HepG2 (cell line): Measurements from ENCODE around the gene LINGO1. TPM values are rescaled to one million over a fixed set of nuclear protein-coding genes. Genes with fewer than 3 reads are reported as not detected.

Experiments used
- ATAC-seq: fragments of 200-7000 bp; cut with Tn5 transposase; 3 replicates; pipeline ENCODE4 v1.9.1; 2020; ENCODE audit warnings: mild to moderate bottlenecking, moderate library complexity
- BruUV-seq: library from RNA; stranded (reverse); fragments of 400-500 nt; replicated peaks from 2 replicates; lab custom pipeline; 2021; lab: Mats Ljungman, UMichigan
- CTCF ChIA-PET: fragments of 300-600 bp; formaldehyde crosslinking; extraction: SDS; loops from one replicate; lab custom pipeline; 2021; ENCODE audit warnings: low total read pairs, inconsistent platforms, low intra/inter-chr PET ratio; lab: Yijun Ruan, JAX
- POLR2A ChIA-PET: fragments of 350-600 bp; sonication (Branson Sonifier 250); formaldehyde crosslinking; loops from one replicate; lab custom pipeline; 2020; ENCODE audit warnings: antibody characterized with exemption, inconsistent platforms; lab: Yijun Ruan, JAX
- DNase-seq: peaks from one replicate; pipeline ENCODE4 v3.0.0-alpha.2; 2015; ENCODE audit warnings: low spot score
- FAIRE-seq: peaks from 3 replicates; lab custom pipeline; 2011; peaks lifted over from hg19 to GRCh38; lab: Jason Lieb, UNC
- H2AFZ ChIP-seq: one replicate; pipeline ENCODE4 v1.6.1; 2011; ENCODE audit warnings: low read length, inconsistent platforms
- H3K27ac ChIP-seq: fragments of 300-600 bp; 3 replicates; pipeline ENCODE4 v1.8.0; 2011; ENCODE audit warnings: mixed run types, mild to moderate bottlenecking, mixed read lengths, low read length, inconsistent platforms; ENCODE audit not compliant: insufficient read depth; ENCODE audit errors: extremely low read length
- H3K27me3 ChIP-seq, 2 experiments: fragments of 200-600 bp in 1 of 2; 2 replicates in 1 of 2; 3 replicates in 1 of 2; pipeline versions ENCODE4 v1.6.0 to v1.8.0; 2011; ENCODE audit warnings: low read length in 2 of 2, mild to moderate bottlenecking in 2 of 2, moderate library complexity in 2 of 2, inconsistent platforms in 1 of 2; ENCODE audit not compliant: insufficient read depth in 2 of 2, control insufficient read depth in 1 of 2
- H3K36me3 ChIP-seq, 2 experiments: fragments of 200-600 bp in 1 of 2; replicated peaks in 1 of 2; 2 replicates in 1 of 2; 3 replicates in 1 of 2; pipeline versions ENCODE4 v1.5.1 to v1.8.0; 2011; ENCODE audit warnings: low read length in 2 of 2, inconsistent platforms in 1 of 2; ENCODE audit not compliant: insufficient read depth in 2 of 2, control insufficient read depth in 1 of 2
- H3K4me1 ChIP-seq: 2 replicates; pipeline ENCODE4 v1.5.1; 2012; ENCODE audit warnings: low read length, inconsistent platforms; ENCODE audit not compliant: insufficient read depth
- H3K4me2 ChIP-seq: 2 replicates; pipeline ENCODE4 v1.6.0; 2011; ENCODE audit warnings: low read depth, low read length, inconsistent platforms
- H3K4me3 ChIP-seq, 3 experiments: fragments of 200-600 bp in 1 of 3; sonication (generic), shearing (Covaris generic) in 1 of 3; replicated peaks in 1 of 3; 2 replicates each; pipeline ENCODE4 v1.5.1; 2011 to 2016; ENCODE audit warnings: low read length in 3 of 3, inconsistent platforms in 2 of 3, low read depth in 2 of 3, mild to moderate bottlenecking in 2 of 3, control low read depth in 1 of 3, mixed read lengths in 1 of 3; ENCODE audit not compliant: insufficient read depth in 1 of 3
- H3K79me2 ChIP-seq: one replicate; pipeline ENCODE4 v1.6.1; 2011; ENCODE audit warnings: low read length, inconsistent platforms; ENCODE audit not compliant: insufficient read depth
- H3K9ac ChIP-seq: 2 replicates; pipeline ENCODE4 v1.6.0; 2011; ENCODE audit warnings: mild to moderate bottlenecking, low read depth, low read length, inconsistent platforms; ENCODE audit not compliant: insufficient read depth
- H3K9me3 ChIP-seq: 2 replicates; pipeline ENCODE4 v1.5.1; 2012; ENCODE audit warnings: mild to moderate bottlenecking, low read length
- H4K20me1 ChIP-seq: 2 replicates; pipeline ENCODE4 v1.6.0; 2011; ENCODE audit warnings: inconsistent platforms, mild to moderate bottlenecking, low read length, moderate library complexity; ENCODE audit not compliant: insufficient read depth
- PHF20 ChIP-seq: sonication (generic); formaldehyde crosslinking; IDR thresholded peaks from 2 replicates; pipeline ENCODE4 v1.5.0; 2020; ENCODE audit warnings: mild to moderate bottlenecking, missing genetic modification reagents
- RFX5 ChIP-seq: IDR thresholded peaks from 2 replicates; pipeline ENCODE4 v1.6.1; 2011; ENCODE audit warnings: low read depth, low read length, improper control_type of control experiment
- SAFB2 ChIP-seq: sonication (generic); formaldehyde crosslinking; IDR thresholded peaks from 2 replicates; pipeline ENCODE4 v1.5.1; 2020; ENCODE audit warnings: missing genetic modification reagents, low read depth, mild to moderate bottlenecking, borderline replicate concordance
- SIN3B ChIP-seq: fragments of 150-350 bp; IDR thresholded peaks from 2 replicates; pipeline ENCODE4 v1.6.1; 2014; ENCODE audit warnings: low read length
- SRSF1 ChIP-seq: fragments of 200-400 bp; formaldehyde crosslinking; optimal IDR thresholded peaks from 2 replicates; pipeline ENCODE3; 2017; ENCODE audit warnings: mild to moderate bottlenecking, low read depth, low read length, moderate library complexity
- STAG1 ChIP-seq: sonication (generic); formaldehyde crosslinking; IDR thresholded peaks from 2 replicates; pipeline ENCODE4 v1.4.0; 2020; ENCODE audit warnings: missing genetic modification reagents
- U2AF1 ChIP-seq: fragments of 200-400 bp; formaldehyde crosslinking; optimal IDR thresholded peaks from 2 replicates; pipeline ENCODE3; 2017; ENCODE audit warnings: mild to moderate bottlenecking, low read depth, low read length
- ZEB1 ChIP-seq: IDR thresholded peaks from 2 replicates; pipeline ENCODE4 v1.6.1; 2012; ENCODE audit warnings: mild to moderate bottlenecking, low read depth, inconsistent platforms; ENCODE audit not compliant: insufficient replicate concordance
- ZNF543 ChIP-seq: sonication (generic); formaldehyde crosslinking; IDR thresholded peaks from 2 replicates; pipeline ENCODE4 v1.4.0; 2020; ENCODE audit warnings: mild to moderate bottlenecking, missing genetic modification reagents
- ZNF605 ChIP-seq: sonication (generic); formaldehyde crosslinking; IDR thresholded peaks from 2 replicates; pipeline ENCODE4 v1.8.0; 2022; ENCODE audit warnings: mild to moderate bottlenecking, missing genetic modification reagents
- ZNF703 ChIP-seq: sonication (generic); formaldehyde crosslinking; IDR thresholded peaks from 2 replicates; pipeline ENCODE4 v1.5.1; 2020; ENCODE audit warnings: missing genetic modification reagents, mild to moderate bottlenecking, moderate library complexity, borderline replicate concordance
- ZNF777 ChIP-seq: sonication (generic); formaldehyde crosslinking; IDR thresholded peaks from 2 replicates; pipeline ENCODE4 v1.4.0; 2020; ENCODE audit warnings: missing genetic modification reagents
- ZNF850 ChIP-seq: sonication (generic); formaldehyde crosslinking; conservative IDR thresholded peaks from 2 replicates; pipeline ENCODE4 v1.9.0; 2021; ENCODE audit warnings: mild to moderate bottlenecking, missing genetic modification reagents
- ZSCAN25 ChIP-seq: sonication (generic); formaldehyde crosslinking; IDR thresholded peaks from 2 replicates; pipeline ENCODE4 v1.8.0; 2022; ENCODE audit warnings: mild to moderate bottlenecking, missing genetic modification reagents
- WGBS: methylation state at CpG from one replicate; pipeline ENCODE4 v1.1.6; 2017; ENCODE audit warnings: low lambda C conversion rate; 5-methylcytosine and 5-hydroxymethylcytosine counted together
- in situ Hi-C: cut with HindIII; loops from 2 replicates; pipeline ENCODE4 v1.10.0; 2017; ENCODE audit warnings: low pct_unique_long_range_greater_than_20kb; ENCODE audit not compliant: extremely low pct_ligation_motif_present
- intact Hi-C: fragments of 100-400 bp; cut with micrococcal nuclease; formaldehyde crosslinking; loops from one replicate; pipeline ENCODE4 v1.10.0; 2022; ENCODE audit not compliant: unreplicated experiment
- polyA plus RNA-seq, 8 experiments: library from polyadenylated mRNA; depleted of rRNA in 3 of 8; stranded (reverse) in 7 of 8; unstranded in 1 of 8; fragments of >200 nt; fragmentation: Illumina TruSeq in 4 of 8; extraction: Trizol in 4 of 8; gene quantifications; 2 replicates each; pipeline versions ENCODE4 v1.2.1 to v1.2.3, GENCODE V29; 2011 to 2016; ENCODE audit warnings: low read depth in 4 of 8, missing spikeins in 1 of 8, mixed read lengths in 1 of 8; ENCODE audit not compliant: insufficient read depth in 1 of 8
- total RNA-seq, 5 experiments: library from RNA; depleted of rRNA; stranded (reverse); fragments of >200 nt; fragmentation: Illumina TruSeq; extraction: Trizol; gene quantifications; 2 replicates each; pipeline ENCODE4 v1.2.3, GENCODE V29; 2016; ENCODE audit warnings: low read depth in 1 of 5
- TF ChIP-seq, protein P1 (sequence below): sonication (generic); formaldehyde crosslinking; conservative IDR thresholded peaks from 2 replicates; pipeline ENCODE4 v1.4.0; 2020; ENCODE audit warnings: missing genetic modification reagents
- TF ChIP-seq, protein P2 (sequence below): sonication (generic); formaldehyde crosslinking; IDR thresholded peaks from 2 replicates; pipeline ENCODE4 v1.4.0; 2020; ENCODE audit warnings: missing genetic modification reagents, mild to moderate bottlenecking, borderline replicate concordance
- TF ChIP-seq, protein P3 (sequence below): sonication (generic); formaldehyde crosslinking; IDR thresholded peaks from 2 replicates; pipeline ENCODE4 v1.5.0; 2020; ENCODE audit warnings: missing genetic modification reagents, mild to moderate bottlenecking, borderline replicate concordance

LINGO1 gene
- total and polyA plus RNA-seq, 2 of the 13 experiments (the other 11 are each of a cell fraction or from before 2014, with no cell fraction given) = 0.07 TPM; not detected in 1

DNA sequence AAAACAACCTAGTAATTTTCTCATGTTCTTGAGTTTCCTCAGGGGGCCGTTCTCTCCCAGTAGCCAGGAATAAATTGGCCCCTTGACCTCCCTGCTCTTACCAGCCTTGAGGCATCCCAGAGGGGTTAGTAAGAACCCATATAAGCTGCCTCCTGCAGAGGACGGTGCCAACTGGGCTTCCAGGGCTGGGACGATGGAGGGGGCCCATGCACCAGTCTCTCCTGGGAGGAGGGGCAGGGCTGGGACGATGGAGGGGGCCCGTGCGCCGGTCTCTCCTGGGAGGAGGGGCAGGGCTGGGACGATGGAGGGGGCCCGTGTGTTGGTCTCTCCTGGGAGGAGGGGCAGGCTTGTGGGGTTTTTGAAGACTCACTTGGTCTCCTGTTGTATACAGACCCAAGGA lies 22.0 kb downstream of the LINGO1 start:
- H4K20me1 ChIP-seq = no peaks in the 10 kb centered on the region
- DNase-seq = no peak
- WGBS = 33% methylated on average over 5 of the region's 9 CpGs
- H3K27ac ChIP-seq = no peak overlapping the region
- TF ChIP-seq SRSF1 (no peak), ZNF543 (no peak), ZNF850 (no peak), ZSCAN25 (CRISPR knock-in tag) (no peak), SAFB2 (CRISPR knock-in tag) (no peak)
- TF ChIP-seq, protein P1, sequence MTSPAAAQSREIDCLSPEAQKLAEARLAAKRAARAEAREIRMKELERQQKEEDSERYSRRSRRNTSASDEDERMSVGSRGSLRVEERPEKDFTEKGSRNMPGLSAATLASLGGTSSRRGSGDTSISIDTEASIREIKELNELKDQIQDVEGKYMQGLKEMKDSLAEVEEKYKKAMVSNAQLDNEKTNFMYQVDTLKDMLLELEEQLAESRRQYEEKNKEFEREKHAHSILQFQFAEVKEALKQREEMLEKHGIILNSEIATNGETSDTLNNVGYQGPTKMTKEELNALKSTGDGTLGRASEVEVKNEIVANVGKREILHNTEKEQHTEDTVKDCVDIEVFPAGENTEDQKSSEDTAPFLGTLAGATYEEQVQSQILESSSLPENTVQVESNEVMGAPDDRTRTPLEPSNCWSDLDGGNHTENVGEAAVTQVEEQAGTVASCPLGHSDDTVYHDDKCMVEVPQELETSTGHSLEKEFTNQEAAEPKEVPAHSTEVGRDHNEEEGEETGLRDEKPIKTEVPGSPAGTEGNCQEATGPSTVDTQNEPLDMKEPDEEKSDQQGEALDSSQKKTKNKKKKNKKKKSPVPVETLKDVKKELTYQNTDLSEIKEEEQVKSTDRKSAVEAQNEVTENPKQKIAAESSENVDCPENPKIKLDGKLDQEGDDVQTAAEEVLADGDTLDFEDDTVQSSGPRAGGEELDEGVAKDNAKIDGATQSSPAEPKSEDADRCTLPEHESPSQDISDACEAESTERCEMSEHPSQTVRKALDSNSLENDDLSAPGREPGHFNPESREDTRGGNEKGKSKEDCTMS (CRISPR knock-in tag) = no peak
- no peaks in the 10 kb centered on the region for H3K36me3 ChIP-seq
- H3K4me3 ChIP-seq = no peak overlapping the region
- CTCF ChIA-PET = no interaction called here
- BruUV-seq = no TSS peak
- H3K27me3 ChIP-seq = peaks cover 0 to 11% of the 10 kb centered on the region in 2 experiments; a peak in 2 of 5 replicates
- intact Hi-C loops (no loop called here), in situ Hi-C loops (no loop called here)
- no peaks in the 10 kb centered on the region for H3K9me3 ChIP-seq
- H3K9ac ChIP-seq = no peak overlapping the region
- no peaks in the 10 kb centered on the region for H3K4me1 ChIP-seq
- no peak for ATAC-seq
- H2AFZ ChIP-seq = no peak overlapping the region
- POLR2A ChIA-PET = no interaction called here
- no peak for FAIRE-seq
- no peak overlapping the region for H3K4me2 ChIP-seq
- H3K79me2 ChIP-seq = no peaks in the 10 kb centered on the region

DNA sequence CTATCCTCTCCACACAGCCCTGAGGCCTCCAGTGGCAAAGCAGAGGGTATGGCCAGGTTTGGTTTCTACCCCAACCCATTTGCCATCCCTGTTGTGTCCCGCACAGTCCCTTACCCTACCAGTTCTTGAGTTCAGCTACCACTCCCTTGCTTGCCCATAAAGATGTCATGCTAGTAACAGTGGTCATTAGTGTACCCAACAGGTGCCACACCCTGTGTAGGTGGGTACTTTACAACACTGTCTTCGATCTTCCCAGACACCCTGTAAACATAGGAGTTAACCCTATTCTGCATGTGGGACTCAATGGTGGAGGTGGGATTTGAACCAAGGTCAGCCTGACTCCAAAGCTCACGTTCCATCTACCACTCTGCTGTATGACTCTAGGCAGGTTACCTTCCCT lies 23.2 kb downstream of the LINGO1 start:
- Histone ChIP-seq H3K4me1 (no peaks in the 10 kb centered on the region), H3K36me3 (no peaks in the 10 kb centered on the region), H3K9me3 (no peaks in the 10 kb centered on the region), H3K4me3 (no peak overlapping the region), H3K79me2 (no peaks in the 10 kb centered on the region), H2AFZ (no peak overlapping the region), H3K9ac (no peak overlapping the region), H3K27me3 (peaks cover 0 to 21% of the 10 kb centered on the region in 2 experiments; a peak in 3 of 5 replicates), H3K27ac (no peak overlapping the region), H4K20me1 (no peaks in the 10 kb centered on the region), H3K4me2 (no peak overlapping the region)
- CTCF ChIA-PET = no interaction called here
- DNase-seq (no peak), ATAC-seq (no peak), FAIRE-seq (no peak)
- in situ Hi-C loops = no loop called here
- intact Hi-C loops = no loop called here
- WGBS = 4% methylated on average over 3 of the region's 3 CpGs
- POLR2A ChIA-PET = no interaction called here
- no TSS peak for BruUV-seq
- TF ChIP-seq RFX5 (no peak), SIN3B (no peak), PHF20 (no peak), ZNF777 (CRISPR knock-in tag) (no peak), ZNF605 (no peak), STAG1 (CRISPR knock-in tag) (no peak), ZEB1 (no peak), U2AF1 (no peak), ZNF703 (CRISPR knock-in tag) (no peak)
- TF ChIP-seq, protein P2, sequence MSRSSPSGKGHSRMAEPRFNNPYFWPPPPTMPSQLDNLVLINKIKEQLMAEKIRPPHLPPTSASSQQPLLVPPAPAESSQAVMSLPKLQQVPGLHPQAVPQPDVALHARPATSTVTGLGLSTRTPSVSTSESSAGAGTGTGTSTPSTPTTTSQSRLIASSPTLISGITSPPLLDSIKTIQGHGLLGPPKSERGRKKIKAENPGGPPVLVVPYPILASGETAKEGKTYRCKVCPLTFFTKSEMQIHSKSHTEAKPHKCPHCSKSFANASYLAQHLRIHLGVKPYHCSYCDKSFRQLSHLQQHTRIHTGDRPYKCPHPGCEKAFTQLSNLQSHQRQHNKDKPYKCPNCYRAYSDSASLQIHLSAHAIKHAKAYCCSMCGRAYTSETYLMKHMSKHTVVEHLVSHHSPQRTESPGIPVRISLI (CRISPR knock-in tag) = no peak
- TF ChIP-seq, protein P3, sequence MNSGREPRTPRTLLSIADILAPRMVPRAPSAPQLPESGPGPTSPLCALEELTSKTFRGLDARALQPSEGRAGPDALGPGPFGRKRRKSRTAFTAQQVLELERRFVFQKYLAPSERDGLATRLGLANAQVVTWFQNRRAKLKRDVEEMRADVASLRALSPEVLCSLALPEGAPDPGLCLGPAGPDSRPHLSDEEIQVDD (CRISPR knock-in tag) = no peak
